COLO668 (cell line): ENCODE results near the gene CADM2.
"Not testable (repeated sequence)": the region's sequence is repeated elsewhere in the genome, so short reads cannot be mapped to it uniquely, and the experiment has no call there.

Source experiments
- DNase-seq: peaks from one replicate; lab custom pipeline; 2025; ENCODE audit not compliant: unreplicated experiment; lab: John Stamatoyannopoulos, UW

The CADM2 gene

GRCh38 chr3:84958495-84959469, at the start of gene CADM2:
Gene CADM2, plus strand, starts transcription at chr3:84958989.
- peak; percentile 90 for DNase-seq

GRCh38 chr3:84918592-84918991, 40.2 kb upstream of the CADM2 start:
- DNase-seq: not testable (repeated sequence)

- DNase-seq: no peak
Measured at GRCh38 chr3:84922682-84923081, 36.1 kb upstream of the CADM2 start.

- DNase-seq: no peak
Measured at GRCh38 chr3:84925571-84925970, 33.2 kb upstream of the CADM2 start.

- no peak for DNase-seq
Measured at GRCh38 chr3:84943379-84943778, 15.4 kb upstream of the CADM2 start.

- DNase-seq: no peak
Measured at GRCh38 chr3:84946240-84946639, 12.5 kb upstream of the CADM2 start.

- peak; percentile 33 for DNase-seq
Measured at GRCh38 chr3:84959470-84960271, 882 bp downstream of the CADM2 start.

- no peak for DNase-seq
Measured at GRCh38 chr3:84960581-84960980, 1.8 kb downstream of the CADM2 start.

GRCh38 chr3:84961011-84961410, 2.2 kb downstream of the CADM2 start:
- DNase-seq: no peak

- DNase-seq: no peak
Measured at GRCh38 chr3:84961521-84962255, 2.9 kb downstream of the CADM2 start.

- no peak for DNase-seq
Measured at GRCh38 chr3:84962415-84962814, 3.6 kb downstream of the CADM2 start.

GRCh38 chr3:84963137-84963536, 4.3 kb downstream of the CADM2 start:
- no peak for DNase-seq

GRCh38 chr3:84965141-84965540, 6.4 kb downstream of the CADM2 start:
- peak; percentile 49 for DNase-seq

- no peak for DNase-seq
Measured at GRCh38 chr3:84967767-84968581, 9.2 kb downstream of the CADM2 start.

GRCh38 chr3:84968701-84969235, 10.0 kb downstream of the CADM2 start:
- no peak for DNase-seq

- DNase-seq: no peak
Measured at GRCh38 chr3:84974347-84974746, 15.6 kb downstream of the CADM2 start.

GRCh38 chr3:84977021-84977420, 18.2 kb downstream of the CADM2 start:
- DNase-seq: no peak

GRCh38 chr3:84978843-84979242, 20.1 kb downstream of the CADM2 start:
- no peak for DNase-seq

GRCh38 chr3:84980011-84980410, 21.2 kb downstream of the CADM2 start:
- DNase-seq: no peak

GRCh38 chr3:84980456-84980855, 21.7 kb downstream of the CADM2 start:
- no peak for DNase-seq
